DOHH2 (cell line): Measurements from ENCODE around the gene BARX1.

ENCODE experiments used
- H3F3A ChIP-seq: fragments of 200-600 bp; sonication (generic), shearing (Covaris generic); 2 replicates; pipeline ENCODE4 v1.6.0; 2016; ENCODE audit warnings: antibody characterized with exemption, mild to moderate bottlenecking; ENCODE audit not compliant: control insufficient read depth, insufficient read depth
- H3K27ac ChIP-seq: fragments of 200-600 bp; sonication (generic); 2 replicates; pipeline ENCODE4 v1.5.1; 2014; ENCODE audit warnings: low read depth, mild to moderate bottlenecking, low read length, moderate library complexity
- H3K27me3 ChIP-seq: fragments of 200-600 bp; sonication (generic); 2 replicates; pipeline ENCODE4 v1.6.1; 2014; ENCODE audit warnings: mild to moderate bottlenecking, low read length, mixed read lengths; ENCODE audit not compliant: control insufficient read depth
- H3K36me3 ChIP-seq: fragments of 200-600 bp; sonication (generic); 2 replicates; pipeline ENCODE4 v1.6.1; 2014; ENCODE audit warnings: mild to moderate bottlenecking, low read length, moderate library complexity, mixed read lengths; ENCODE audit not compliant: control insufficient read depth
- H3K4me1 ChIP-seq: fragments of 200-600 bp; sonication (generic); 2 replicates; pipeline ENCODE4 v1.6.1; 2014; ENCODE audit warnings: mild to moderate bottlenecking, low read length, mixed read lengths; ENCODE audit not compliant: control insufficient read depth
- H3K4me2 ChIP-seq: fragments of 200-600 bp; sonication (generic); 2 replicates; pipeline ENCODE4 v1.6.0; 2014; ENCODE audit warnings: mild to moderate bottlenecking, low read length, moderate library complexity
- H3K4me3 ChIP-seq: fragments of 200-600 bp; sonication (generic); 2 replicates; pipeline ENCODE4 v1.5.1; 2014; ENCODE audit warnings: mild to moderate bottlenecking, low read length, mixed read lengths
- H3K79me2 ChIP-seq: fragments of 200-600 bp; sonication (generic); 2 replicates; pipeline ENCODE4 v1.6.1; 2014; ENCODE audit warnings: mild to moderate bottlenecking, low read length, mixed read lengths; ENCODE audit not compliant: control insufficient read depth
- H3K9me2 ChIP-seq: fragments of 200-600 bp; sonication (generic); replicated peaks from 2 replicates; pipeline ENCODE4 v1.6.1; 2014; ENCODE audit warnings: mild to moderate bottlenecking, low read length, mixed read lengths; ENCODE audit not compliant: control insufficient read depth
- H3K9me3 ChIP-seq: fragments of 200-600 bp; sonication (generic); 2 replicates; pipeline ENCODE4 v1.6.1; 2014; ENCODE audit warnings: antibody characterized with exemption, low read length, mixed read lengths; ENCODE audit not compliant: control insufficient read depth, insufficient read depth
- H4K20me1 ChIP-seq: fragments of 200-600 bp; sonication (generic); 2 replicates; pipeline ENCODE4 v1.6.0; 2014; ENCODE audit warnings: low read depth, mild to moderate bottlenecking, antibody characterized with exemption, low read length, moderate library complexity; ENCODE audit not compliant: control insufficient read depth, insufficient read depth
- EZH2phosphoT487 ChIP-seq: fragments of 200-600 bp; sonication (generic); IDR thresholded peaks from 2 replicates; pipeline ENCODE4 v1.6.1; 2017; ENCODE audit warnings: borderline replicate concordance, mild to moderate bottlenecking, antibody characterized with exemption, low read length, moderate library complexity, mixed read lengths
- TF ChIP-seq, protein P1 (sequence below): fragments of 200-600 bp; sonication (generic); IDR thresholded peaks from one replicate; pipeline ENCODE4 v1.5.1; 2014; ENCODE audit warnings: antibody characterized with exemption, mild to moderate bottlenecking, low read depth, low read length; ENCODE audit not compliant: poor library complexity, severe bottlenecking

Gene BARX1

DNA sequence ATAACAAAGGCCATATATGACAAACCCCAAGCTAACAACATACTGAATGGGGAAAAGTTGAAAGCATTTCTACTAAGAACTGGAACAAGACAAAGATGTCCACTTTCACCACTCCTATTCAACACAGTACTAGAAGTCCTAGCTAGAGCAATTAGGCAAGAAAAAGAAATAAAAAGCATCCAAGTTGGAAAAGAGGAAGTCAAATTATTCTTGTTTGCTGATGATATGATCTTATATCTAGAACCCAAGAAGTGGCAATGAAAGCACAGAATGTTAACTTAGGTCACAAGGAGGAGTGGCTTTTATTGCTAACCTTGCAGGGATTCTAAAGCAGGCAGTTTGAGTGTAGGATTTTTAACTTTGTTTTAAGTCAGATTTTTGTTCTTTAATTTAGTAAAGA is 35.3 kb upstream of the BARX1 start:
- no peak for TF ChIP-seq EZH2phosphoT487
- TF ChIP-seq, protein P1, sequence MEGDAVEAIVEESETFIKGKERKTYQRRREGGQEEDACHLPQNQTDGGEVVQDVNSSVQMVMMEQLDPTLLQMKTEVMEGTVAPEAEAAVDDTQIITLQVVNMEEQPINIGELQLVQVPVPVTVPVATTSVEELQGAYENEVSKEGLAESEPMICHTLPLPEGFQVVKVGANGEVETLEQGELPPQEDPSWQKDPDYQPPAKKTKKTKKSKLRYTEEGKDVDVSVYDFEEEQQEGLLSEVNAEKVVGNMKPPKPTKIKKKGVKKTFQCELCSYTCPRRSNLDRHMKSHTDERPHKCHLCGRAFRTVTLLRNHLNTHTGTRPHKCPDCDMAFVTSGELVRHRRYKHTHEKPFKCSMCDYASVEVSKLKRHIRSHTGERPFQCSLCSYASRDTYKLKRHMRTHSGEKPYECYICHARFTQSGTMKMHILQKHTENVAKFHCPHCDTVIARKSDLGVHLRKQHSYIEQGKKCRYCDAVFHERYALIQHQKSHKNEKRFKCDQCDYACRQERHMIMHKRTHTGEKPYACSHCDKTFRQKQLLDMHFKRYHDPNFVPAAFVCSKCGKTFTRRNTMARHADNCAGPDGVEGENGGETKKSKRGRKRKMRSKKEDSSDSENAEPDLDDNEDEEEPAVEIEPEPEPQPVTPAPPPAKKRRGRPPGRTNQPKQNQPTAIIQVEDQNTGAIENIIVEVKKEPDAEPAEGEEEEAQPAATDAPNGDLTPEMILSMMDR: no peak
- Histone ChIP-seq H4K20me1 (no peaks in the 10 kb centered on the region), H3K4me3 (no peak overlapping the region), H3K27ac (no peak overlapping the region), H3K79me2 (no peaks in the 10 kb centered on the region), H3K4me1 (no peaks in the 10 kb centered on the region), H3K9me2 (no peaks in the 10 kb centered on the region), H3K9me3 (peaks cover 9% of the 10 kb centered on the region), H3K27me3 (no peaks in the 10 kb centered on the region), H3K4me2 (no peak overlapping the region), H3K36me3 (no peaks in the 10 kb centered on the region), H3F3A (no peaks in the 10 kb centered on the region)

DNA sequence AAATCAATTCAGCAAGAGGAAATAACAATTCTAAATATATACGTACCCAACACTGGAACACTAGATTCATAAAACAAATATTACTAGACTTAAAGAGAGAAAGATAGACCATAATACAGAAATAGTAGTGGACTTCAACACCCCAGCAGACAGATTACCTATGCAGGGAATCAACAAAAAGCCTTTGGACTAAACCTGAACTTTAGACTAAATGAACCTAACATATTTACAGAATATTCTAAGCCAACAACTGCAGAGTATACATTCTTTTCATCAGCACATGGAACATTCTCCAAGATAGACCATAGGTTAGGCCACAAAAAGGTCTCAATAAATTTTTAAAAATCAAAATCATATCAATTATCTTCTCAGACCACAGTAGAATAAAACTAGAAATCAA is 32.9 kb upstream of the BARX1 start:
- TF ChIP-seq EZH2phosphoT487: no peak

GRCh38 chr9:93984860-93985259 is 29.7 kb upstream of the BARX1 start:
- 0 out of 2 replicates have a peak, but pooled peaks cover 2% of the 10 kb centered on the region for H3K27me3 ChIP-seq

More for the DNA sequence above, 32.9 kb upstream of the BARX1 start:
- peaks cover 9% of the 10 kb centered on the region for H3K9me3 ChIP-seq
- H4K20me1 ChIP-seq: no peaks in the 10 kb centered on the region
- H3F3A ChIP-seq: no peaks in the 10 kb centered on the region
- no peak overlapping the region for H3K4me2 ChIP-seq
- no peaks in the 10 kb centered on the region for H3K4me1 ChIP-seq
- H3K36me3 ChIP-seq: no peaks in the 10 kb centered on the region
- H3K27ac ChIP-seq: no peak overlapping the region
- H3K4me3 ChIP-seq: no peak overlapping the region
- no peaks in the 10 kb centered on the region for H3K79me2 ChIP-seq
- H3K9me2 ChIP-seq: no peaks in the 10 kb centered on the region
- 0 out of 2 replicates have a peak, but pooled peaks cover 2% of the 10 kb centered on the region for H3K27me3 ChIP-seq

DNA sequence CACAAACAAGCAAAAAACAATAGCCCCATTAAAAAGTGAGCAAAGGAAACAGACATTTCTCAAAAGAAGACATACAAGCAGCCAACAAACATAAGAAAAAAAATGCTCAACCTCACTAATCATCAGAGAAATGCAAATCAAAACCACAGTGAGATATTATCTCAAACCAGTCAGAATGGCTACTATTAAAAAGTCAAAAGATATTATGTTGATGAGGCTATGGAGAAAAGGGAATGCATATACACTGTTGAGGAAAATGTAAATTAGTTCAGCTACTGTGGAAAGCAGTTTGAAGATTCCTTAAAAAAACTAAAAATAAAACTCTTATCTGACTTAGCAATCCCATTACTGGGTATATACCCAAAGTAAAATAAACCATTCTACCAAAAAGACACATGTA is 28.7 kb upstream of the BARX1 start:
- no peaks in the 10 kb centered on the region for H3F3A ChIP-seq

More at GRCh38 chr9:93984860-93985259, 29.7 kb upstream of the BARX1 start:
- Histone ChIP-seq H3K4me3 (no peak overlapping the region), H3K4me2 (no peak overlapping the region), H3K4me1 (no peaks in the 10 kb centered on the region), H3K36me3 (no peaks in the 10 kb centered on the region), H3K27ac (no peak overlapping the region), H4K20me1 (no peaks in the 10 kb centered on the region), H3F3A (no peaks in the 10 kb centered on the region), H3K79me2 (no peaks in the 10 kb centered on the region), H3K9me2 (no peaks in the 10 kb centered on the region), H3K9me3 (no peaks in the 10 kb centered on the region; the same call in 1 of the 2 replicates)
- TF ChIP-seq, protein P1: no peak
- no peak for TF ChIP-seq EZH2phosphoT487

More for the DNA sequence above, 28.7 kb upstream of the BARX1 start:
- no peak overlapping the region for H3K4me3 ChIP-seq
- H3K4me1 ChIP-seq: no peaks in the 10 kb centered on the region
- H3K27ac ChIP-seq: no peak overlapping the region
- H3K27me3 ChIP-seq: peaks cover 2% of the 10 kb centered on the region; the same call in 1 of the 2 replicates
- H3K36me3 ChIP-seq: no peaks in the 10 kb centered on the region
- no peaks in the 10 kb centered on the region for H3K9me3 ChIP-seq
- TF ChIP-seq, protein P1: no peak
- TF ChIP-seq EZH2phosphoT487: no peak
- no peaks in the 10 kb centered on the region for H3K79me2 ChIP-seq
- H3K9me2 ChIP-seq: no peaks in the 10 kb centered on the region
- H4K20me1 ChIP-seq: no peaks in the 10 kb centered on the region
- H3K4me2 ChIP-seq: no peak overlapping the region
